GM23338 (cell line): ENCODE data around the gene ZFYVE26. TPM values are rescaled to one million over a fixed set of nuclear protein-coding genes. Genes with fewer than 3 reads are reported as not detected.

Experiments used
- ATAC-seq: fragments of 200-7000 bp; cut with Tn5 transposase; 3 replicates; pipeline ENCODE4 v1.9.1; 2020
- DNase-seq: peaks from one replicate; pipeline ENCODE4 v3.0.0-alpha.2; 2015; ENCODE audit warnings: low spot score
- H2AFZ ChIP-seq: fragments of 200-600 bp; sonication (generic); 2 replicates; pipeline ENCODE4 v1.8.0; 2016; ENCODE audit warnings: antibody characterized with exemption, mild to moderate bottlenecking, moderate library complexity
- H3F3A ChIP-seq: fragments of 200-600 bp; sonication (generic); replicated peaks from 2 replicates; pipeline ENCODE4 v1.8.0; 2017; ENCODE audit warnings: antibody characterized with exemption, mixed run types, low read depth
- H3K27ac ChIP-seq: fragments of 200-600 bp; sonication (generic); 2 replicates; pipeline ENCODE4 v1.6.1; 2016; ENCODE audit warnings: low read depth
- H3K27me3 ChIP-seq: fragments of 200-600 bp; sonication (generic); 2 replicates; pipeline ENCODE4 v1.8.0; 2016; ENCODE audit warnings: mild to moderate bottlenecking, mixed run types, moderate library complexity; ENCODE audit not compliant: insufficient read depth
- H3K36me3 ChIP-seq: fragments of 200-600 bp; sonication (generic); 2 replicates; pipeline ENCODE4 v1.8.0; 2016; ENCODE audit warnings: mild to moderate bottlenecking; ENCODE audit not compliant: insufficient read depth
- H3K4me1 ChIP-seq: fragments of 200-600 bp; sonication (generic); 2 replicates; pipeline ENCODE4 v1.8.0; 2016; ENCODE audit warnings: mild to moderate bottlenecking, moderate library complexity; ENCODE audit not compliant: insufficient read depth
- H3K4me2 ChIP-seq: fragments of 200-600 bp; sonication (generic); 2 replicates; pipeline ENCODE4 v1.7.1; 2017; ENCODE audit warnings: mixed run types
- H3K4me3 ChIP-seq: fragments of 200-600 bp; sonication (generic); 2 replicates; pipeline ENCODE4 v1.6.1; 2016; ENCODE audit warnings: mixed run types
- H3K79me2 ChIP-seq: fragments of 200-600 bp; sonication (generic); replicated peaks from 2 replicates; pipeline ENCODE4 v1.8.0; 2017; ENCODE audit warnings: mild to moderate bottlenecking; ENCODE audit not compliant: insufficient read depth
- H3K9me2 ChIP-seq: fragments of 200-600 bp; sonication (generic); 2 replicates; pipeline ENCODE4 v1.8.0; 2017; ENCODE audit not compliant: insufficient read depth
- H4K20me1 ChIP-seq: fragments of 200-600 bp; sonication (generic); replicated peaks from 2 replicates; pipeline ENCODE4 v1.8.0; 2017; ENCODE audit warnings: mild to moderate bottlenecking; ENCODE audit not compliant: insufficient read depth
- H3K27ac Mint-ChIP-seq: 2 replicates; pipeline ENCODE4 v1.8.0; 2020; ENCODE audit warnings: inconsistent platforms, mild to moderate bottlenecking, moderate library complexity, mixed read lengths
- H3K27me3 Mint-ChIP-seq: 3 replicates; pipeline ENCODE4 v1.8.0; 2022; ENCODE audit warnings: low read depth, mild to moderate bottlenecking, moderate library complexity, mixed read lengths, inconsistent platforms; ENCODE audit not compliant: insufficient read depth, poor library complexity
- H3K36me3 Mint-ChIP-seq: 3 replicates; pipeline ENCODE4 v1.8.0; 2021; ENCODE audit warnings: low read depth, mild to moderate bottlenecking, inconsistent platforms, moderate library complexity, mixed read lengths
- H3K4me1 Mint-ChIP-seq: 3 replicates; pipeline ENCODE4 v1.8.0; 2020; ENCODE audit warnings: mild to moderate bottlenecking, inconsistent platforms, mixed read lengths
- H3K4me3 Mint-ChIP-seq: 3 replicates; pipeline ENCODE4 v1.8.0; 2021; ENCODE audit warnings: moderate library complexity, mild to moderate bottlenecking, inconsistent platforms, mixed read lengths
- H3K9me3 Mint-ChIP-seq: 3 replicates; pipeline ENCODE4 v1.8.0; 2020; ENCODE audit warnings: moderate library complexity, mild to moderate bottlenecking, inconsistent platforms, mixed read lengths
- CREB1 ChIP-seq: fragments of 250-450 bp; sonication (Bioruptor Pico); IDR thresholded peaks from 2 replicates; pipeline ENCODE4 v1.5.0; 2020; ENCODE audit warnings: low read depth, mild to moderate bottlenecking, moderate library complexity
- EZH2 ChIP-seq: fragments of 200-600 bp; sonication (generic); IDR thresholded peaks from one replicate; pipeline ENCODE4 v1.8.0; 2017; ENCODE audit warnings: antibody characterized with exemption, mild to moderate bottlenecking, low read depth; ENCODE audit not compliant: unreplicated experiment
- EZH2phosphoT487 ChIP-seq: fragments of 200-600 bp; sonication (generic); IDR thresholded peaks from one replicate; pipeline ENCODE4 v1.8.1; 2018; ENCODE audit warnings: antibody characterized with exemption; ENCODE audit not compliant: unreplicated experiment
- JUNB ChIP-seq: IDR thresholded peaks from one replicate; pipeline ENCODE4 v1.6.1; 2016; ENCODE audit warnings: antibody characterized with exemption; ENCODE audit not compliant: unreplicated experiment
- NANOG ChIP-seq: IDR thresholded peaks from 2 replicates; pipeline ENCODE4 v1.6.1; 2016; ENCODE audit warnings: antibody characterized with exemption, borderline replicate concordance
- POLR2AphosphoS5 ChIP-seq: IDR thresholded peaks from 2 replicates; pipeline ENCODE4 v1.6.1; 2016; ENCODE audit warnings: antibody characterized with exemption, low read depth
- STAT1 ChIP-seq: IDR thresholded peaks from one replicate; pipeline ENCODE4 v1.6.1; 2016; ENCODE audit warnings: antibody characterized with exemption; ENCODE audit not compliant: unreplicated experiment
- ZNF114 ChIP-seq: fragments of 250-450 bp; sonication (Bioruptor Pico); IDR thresholded peaks from 2 replicates; pipeline ENCODE4 v1.5.0; 2020; ENCODE audit warnings: mild to moderate bottlenecking, moderate library complexity
- ZNF331 ChIP-seq: fragments of 250-450 bp; sonication (Bioruptor Pico); IDR thresholded peaks from 2 replicates; pipeline ENCODE4 v1.5.0; 2020; ENCODE audit warnings: low read depth, mild to moderate bottlenecking, moderate library complexity
- polyA plus RNA-seq: library from polyadenylated mRNA; unstranded; fragments of >200 nt; fragmentation: Nextera tagmentation; extraction: Ambion mirVana; gene quantifications from 2 replicates; pipeline ENCODE4 v1.2.1, GENCODE V29; 2016
- total RNA-seq: library from RNA; depleted of rRNA; stranded (reverse); fragments of >200 nt; shearing (Covaris generic); gene quantifications from 2 replicates; pipeline ENCODE4 v1.2.3, GENCODE V29; 2014
- TF ChIP-seq, protein P1 (sequence below): fragments of 250-450 bp; sonication (Bioruptor Pico); IDR thresholded peaks from 2 replicates; pipeline ENCODE4 v1.5.0; 2020; ENCODE audit warnings: mild to moderate bottlenecking, moderate library complexity

ZFYVE26 gene
- total and polyA plus RNA-seq, 2 experiments from 2014 or later: 5.6 to 36.0 TPM

DNA sequence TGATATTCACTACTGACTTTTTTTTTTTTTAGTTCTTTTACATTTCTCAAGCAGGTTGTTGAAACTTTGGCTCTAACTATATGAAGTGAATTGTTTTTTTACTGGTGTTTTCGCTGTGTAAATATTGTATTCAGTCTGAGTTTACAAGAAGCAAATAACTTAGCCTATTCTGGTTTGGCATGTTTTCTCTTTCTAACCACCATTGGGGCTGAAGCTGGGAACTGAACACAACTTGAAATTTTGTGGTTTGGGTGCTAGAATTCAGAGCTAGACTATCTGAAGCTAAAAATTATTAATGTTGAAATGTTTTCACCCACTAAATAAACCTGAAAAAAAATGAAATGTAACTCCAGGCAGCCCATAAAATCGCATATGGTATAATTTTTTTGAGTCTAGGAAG lies 40.4 kb upstream of the ZFYVE26 start:
- no peaks in the 10 kb centered on the region for H3K36me3 Mint-ChIP-seq
- no peak for TF ChIP-seq EZH2phosphoT487
- no peak for TF ChIP-seq STAT1
- TF ChIP-seq POLR2AphosphoS5: no peak
- no peak for TF ChIP-seq ZNF331 (CRISPR knock-in tag)
- H3K4me1 Mint-ChIP-seq: peaks cover 9% of the 10 kb centered on the region; the same call in 2 of the 3 replicates
- no peak overlapping the region for H2AFZ ChIP-seq
- H3K27me3 Mint-ChIP-seq: peaks cover 3% of the 10 kb centered on the region
- H3K79me2 ChIP-seq: no peaks in the 10 kb centered on the region
- no peaks in the 10 kb centered on the region for H3K36me3 ChIP-seq
- no peak overlapping the region for H3K27ac Mint-ChIP-seq
- no peak for DNase-seq
- ATAC-seq: no peak
- no peak overlapping the region for H3K4me2 ChIP-seq
- no peak overlapping the region for H3K27ac ChIP-seq
- 0 out of 2 replicates have a peak, but pooled peaks cover 4% of the 10 kb centered on the region for H3K4me1 ChIP-seq
- H3F3A ChIP-seq: no peaks in the 10 kb centered on the region
- no peaks in the 10 kb centered on the region for H3K27me3 ChIP-seq
- H3K9me2 ChIP-seq: no peaks in the 10 kb centered on the region
- H3K4me3 Mint-ChIP-seq: no peak overlapping the region
- H3K4me3 ChIP-seq: no peak overlapping the region
- no peaks in the 10 kb centered on the region for H3K9me3 Mint-ChIP-seq
- no peaks in the 10 kb centered on the region for H4K20me1 ChIP-seq

DNA sequence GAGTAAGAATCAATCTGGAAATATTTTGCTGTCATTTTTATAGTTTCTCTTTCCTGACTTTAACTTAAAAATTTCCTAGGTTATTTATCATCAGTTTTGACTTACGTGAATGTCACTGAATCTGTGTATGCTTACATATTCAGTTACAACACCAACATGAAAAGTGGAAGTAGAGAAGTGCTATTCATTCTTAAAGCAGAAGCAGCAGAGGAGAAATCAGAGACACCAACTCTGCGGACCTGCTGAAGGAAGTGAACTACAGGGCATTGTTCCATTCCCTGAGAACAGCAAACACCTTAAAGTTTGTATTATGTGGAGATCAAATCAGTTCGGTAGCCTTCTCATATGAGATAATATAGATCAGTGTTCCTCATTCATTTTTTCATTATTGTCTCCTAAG lies 37.3 kb upstream of the ZFYVE26 start:
- Histone ChIP-seq H3F3A (no peaks in the 10 kb centered on the region), H2AFZ (no peak overlapping the region), H3K79me2 (no peaks in the 10 kb centered on the region), H3K4me1 (no peaks in the 10 kb centered on the region), H4K20me1 (no peaks in the 10 kb centered on the region), H3K27ac (no peak overlapping the region), H3K36me3 (no peaks in the 10 kb centered on the region), H3K4me2 (no peak overlapping the region), H3K4me3 (no peak overlapping the region), H3K27me3 (no peaks in the 10 kb centered on the region), H3K9me2 (no peaks in the 10 kb centered on the region; the same call in 1 of the 2 replicates)
- ATAC-seq (no peak), DNase-seq (no peak)
- H3K4me3 Mint-ChIP-seq: no peak overlapping the region
- H3K27me3 Mint-ChIP-seq: peaks cover 5% of the 10 kb centered on the region
- no peaks in the 10 kb centered on the region for H3K9me3 Mint-ChIP-seq
- TF ChIP-seq POLR2AphosphoS5: no peak
- TF ChIP-seq NANOG: no peak
- TF ChIP-seq EZH2phosphoT487: no peak
- TF ChIP-seq ZNF331 (CRISPR knock-in tag): no peak
- no peak for TF ChIP-seq EZH2
- no peaks in the 10 kb centered on the region for H3K4me1 Mint-ChIP-seq
- H3K27ac Mint-ChIP-seq: no peak overlapping the region
- no peaks in the 10 kb centered on the region for H3K36me3 Mint-ChIP-seq

DNA sequence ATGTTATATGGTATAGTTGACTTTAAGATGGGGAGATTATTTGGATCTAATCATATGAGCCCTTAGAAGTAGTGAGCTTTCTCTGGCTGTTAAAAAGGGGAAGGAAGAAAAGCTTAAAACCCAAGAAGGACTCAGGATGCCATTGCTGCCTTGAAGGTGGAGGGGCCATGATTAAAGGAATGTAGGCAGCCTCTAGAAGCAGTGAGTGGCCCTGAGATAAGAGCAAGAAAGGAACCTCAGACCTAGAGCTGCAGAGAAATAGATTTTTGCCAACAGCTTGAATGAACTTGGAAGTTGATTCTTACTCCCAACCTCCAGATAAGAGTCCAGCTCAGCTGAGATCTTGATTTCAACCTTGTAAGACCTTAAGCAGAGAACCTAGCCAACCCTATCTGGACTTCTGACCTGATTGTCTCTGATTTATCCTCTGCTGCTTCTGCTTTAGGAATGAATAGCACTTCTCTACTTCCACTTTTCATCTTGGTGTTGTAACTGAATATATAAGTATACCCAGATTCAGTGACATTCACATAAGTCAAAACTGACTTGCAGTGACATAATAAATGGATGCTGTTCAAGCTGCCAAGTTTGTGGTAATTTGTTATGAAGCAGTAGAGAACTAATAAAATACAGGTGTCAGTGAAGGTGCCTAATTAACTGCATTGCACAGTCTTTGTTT lies 36.7 kb upstream of the ZFYVE26 start:
- H3K36me3 Mint-ChIP-seq: no peaks in the 10 kb centered on the region
- no peaks in the 10 kb centered on the region for H4K20me1 ChIP-seq
- H2AFZ ChIP-seq: no peak overlapping the region
- no peaks in the 10 kb centered on the region for H3K27me3 ChIP-seq
- ATAC-seq: no peak
- no peak overlapping the region for H3K4me3 Mint-ChIP-seq
- no peak overlapping the region for H3K27ac Mint-ChIP-seq
- no peaks in the 10 kb centered on the region for H3F3A ChIP-seq
- H3K4me3 ChIP-seq: no peak overlapping the region
- no peaks in the 10 kb centered on the region for H3K4me1 ChIP-seq
- H3K4me2 ChIP-seq: no peak overlapping the region
- H3K9me2 ChIP-seq: no peaks in the 10 kb centered on the region; the same call in 1 of the 2 replicates
- H3K27ac ChIP-seq: no peak overlapping the region
- peaks cover 4% of the 10 kb centered on the region; the same call in 2 of the 3 replicates for H3K9me3 Mint-ChIP-seq
- peaks cover 2% of the 10 kb centered on the region for H3K27me3 Mint-ChIP-seq
- no peaks in the 10 kb centered on the region for H3K36me3 ChIP-seq
- no peaks in the 10 kb centered on the region for H3K4me1 Mint-ChIP-seq
- no peak for DNase-seq
- H3K79me2 ChIP-seq: no peaks in the 10 kb centered on the region
- TF ChIP-seq ZNF331 (CRISPR knock-in tag) (no peak), EZH2phosphoT487 (no peak), ZNF114 (CRISPR knock-in tag) (no peak), EZH2 (no peak), STAT1 (no peak), CREB1 (CRISPR knock-in tag) (no peak), POLR2AphosphoS5 (no peak), JUNB (no peak), NANOG (no peak)
- TF ChIP-seq, protein P1, sequence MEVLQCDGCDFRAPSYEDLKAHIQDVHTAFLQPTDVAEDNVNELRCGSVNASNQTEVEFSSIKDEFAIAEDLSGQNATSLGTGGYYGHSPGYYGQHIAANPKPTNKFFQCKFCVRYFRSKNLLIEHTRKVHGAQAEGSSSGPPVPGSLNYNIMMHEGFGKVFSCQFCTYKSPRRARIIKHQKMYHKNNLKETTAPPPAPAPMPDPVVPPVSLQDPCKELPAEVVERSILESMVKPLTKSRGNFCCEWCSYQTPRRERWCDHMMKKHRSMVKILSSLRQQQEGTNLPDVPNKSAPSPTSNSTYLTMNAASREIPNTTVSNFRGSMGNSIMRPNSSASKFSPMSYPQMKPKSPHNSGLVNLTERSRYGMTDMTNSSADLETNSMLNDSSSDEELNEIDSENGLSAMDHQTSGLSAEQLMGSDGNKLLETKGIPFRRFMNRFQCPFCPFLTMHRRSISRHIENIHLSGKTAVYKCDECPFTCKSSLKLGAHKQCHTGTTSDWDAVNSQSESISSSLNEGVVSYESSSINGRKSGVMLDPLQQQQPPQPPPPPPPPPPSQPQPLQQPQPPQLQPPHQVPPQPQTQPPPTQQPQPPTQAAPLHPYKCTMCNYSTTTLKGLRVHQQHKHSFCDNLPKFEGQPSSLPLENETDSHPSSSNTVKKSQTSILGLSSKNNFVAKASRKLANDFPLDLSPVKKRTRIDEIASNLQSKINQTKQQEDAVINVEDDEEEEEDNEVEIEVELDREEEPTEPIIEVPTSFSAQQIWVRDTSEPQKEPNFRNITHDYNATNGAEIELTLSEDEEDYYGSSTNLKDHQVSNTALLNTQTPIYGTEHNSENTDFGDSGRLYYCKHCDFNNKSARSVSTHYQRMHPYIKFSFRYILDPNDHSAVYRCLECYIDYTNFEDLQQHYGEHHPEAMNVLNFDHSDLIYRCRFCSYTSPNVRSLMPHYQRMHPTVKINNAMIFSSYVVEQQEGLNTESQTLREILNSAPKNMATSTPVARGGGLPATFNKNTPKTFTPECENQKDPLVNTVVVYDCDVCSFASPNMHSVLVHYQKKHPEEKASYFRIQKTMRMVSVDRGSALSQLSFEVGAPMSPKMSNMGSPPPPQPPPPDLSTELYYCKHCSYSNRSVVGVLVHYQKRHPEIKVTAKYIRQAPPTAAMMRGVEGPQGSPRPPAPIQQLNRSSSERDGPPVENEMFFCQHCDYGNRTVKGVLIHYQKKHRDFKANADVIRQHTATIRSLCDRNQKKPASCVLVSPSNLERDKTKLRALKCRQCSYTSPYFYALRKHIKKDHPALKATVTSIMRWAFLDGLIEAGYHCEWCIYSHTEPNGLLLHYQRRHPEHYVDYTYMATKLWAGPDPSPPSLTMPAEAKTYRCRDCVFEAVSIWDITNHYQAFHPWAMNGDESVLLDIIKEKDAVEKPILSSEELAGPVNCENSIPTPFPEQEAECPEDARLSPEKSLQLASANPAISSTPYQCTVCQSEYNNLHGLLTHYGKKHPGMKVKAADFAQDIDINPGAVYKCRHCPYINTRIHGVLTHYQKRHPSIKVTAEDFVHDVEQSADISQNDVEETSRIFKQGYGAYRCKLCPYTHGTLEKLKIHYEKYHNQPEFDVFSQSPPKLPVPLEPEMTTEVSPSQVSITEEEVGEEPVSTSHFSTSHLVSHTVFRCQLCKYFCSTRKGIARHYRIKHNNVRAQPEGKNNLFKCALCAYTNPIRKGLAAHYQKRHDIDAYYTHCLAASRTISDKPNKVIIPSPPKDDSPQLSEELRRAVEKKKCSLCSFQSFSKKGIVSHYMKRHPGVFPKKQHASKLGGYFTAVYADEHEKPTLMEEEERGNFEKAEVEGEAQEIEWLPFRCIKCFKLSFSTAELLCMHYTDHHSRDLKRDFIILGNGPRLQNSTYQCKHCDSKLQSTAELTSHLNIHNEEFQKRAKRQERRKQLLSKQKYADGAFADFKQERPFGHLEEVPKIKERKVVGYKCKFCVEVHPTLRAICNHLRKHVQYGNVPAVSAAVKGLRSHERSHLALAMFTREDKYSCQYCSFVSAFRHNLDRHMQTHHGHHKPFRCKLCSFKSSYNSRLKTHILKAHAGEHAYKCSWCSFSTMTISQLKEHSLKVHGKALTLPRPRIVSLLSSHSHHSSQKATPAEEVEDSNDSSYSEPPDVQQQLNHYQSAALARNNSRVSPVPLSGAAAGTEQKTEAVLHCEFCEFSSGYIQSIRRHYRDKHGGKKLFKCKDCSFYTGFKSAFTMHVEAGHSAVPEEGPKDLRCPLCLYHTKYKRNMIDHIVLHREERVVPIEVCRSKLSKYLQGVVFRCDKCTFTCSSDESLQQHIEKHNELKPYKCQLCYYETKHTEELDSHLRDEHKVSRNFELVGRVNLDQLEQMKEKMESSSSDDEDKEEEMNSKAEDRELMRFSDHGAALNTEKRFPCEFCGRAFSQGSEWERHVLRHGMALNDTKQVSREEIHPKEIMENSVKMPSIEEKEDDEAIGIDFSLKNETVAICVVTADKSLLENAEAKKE (CRISPR knock-in tag): no peak
